ENCODE results near the gene PIK3R6.
"Not testable (repeated sequence)": the region's sequence is repeated elsewhere in the genome, so short reads cannot be mapped to it uniquely, and the experiment has no call there.

The PIK3R6 gene

GRCh38 chr17:8872705-8873435 lies 5.4 kb upstream of the PIK3R6 start:
- DNase-seq, result no peak

DNA sequence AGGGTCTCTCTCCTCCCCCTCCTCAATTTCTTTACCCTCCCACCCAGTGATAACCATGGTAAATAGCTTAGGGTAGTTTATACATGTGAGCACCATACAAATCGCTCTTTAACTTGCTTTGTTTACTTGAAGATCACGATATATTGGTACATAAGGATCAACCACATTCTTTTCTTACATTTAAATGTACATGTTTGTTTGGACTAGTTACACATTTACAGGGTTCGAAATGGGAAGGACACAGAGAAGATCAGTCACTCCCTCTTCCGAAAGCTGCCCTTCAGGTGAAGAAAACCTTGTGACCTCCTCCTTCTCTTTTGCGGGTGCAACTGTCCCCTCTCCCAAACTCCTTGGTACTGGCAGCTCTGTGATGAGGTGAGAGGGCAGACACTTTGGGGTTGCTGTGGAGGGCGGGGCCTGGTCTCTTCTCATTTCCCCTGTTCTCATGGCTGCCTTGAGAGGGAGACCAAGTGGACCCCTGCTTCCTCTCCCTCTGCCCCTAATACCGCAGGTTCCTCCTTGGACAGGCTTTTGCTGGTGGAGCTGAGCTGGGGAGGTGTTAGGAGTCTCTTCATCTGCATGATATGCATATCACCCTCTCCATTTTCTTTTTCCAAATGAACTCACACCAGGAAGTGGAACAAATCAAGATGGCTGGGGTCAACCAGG lies 4.7 kb upstream of the PIK3R6 start:
- DNase-seq, result no peak

- DNase-seq, result no peak
Observed at GRCh38 chr17:8871081-8871581, 3.7 kb upstream of the PIK3R6 start.

DNA sequence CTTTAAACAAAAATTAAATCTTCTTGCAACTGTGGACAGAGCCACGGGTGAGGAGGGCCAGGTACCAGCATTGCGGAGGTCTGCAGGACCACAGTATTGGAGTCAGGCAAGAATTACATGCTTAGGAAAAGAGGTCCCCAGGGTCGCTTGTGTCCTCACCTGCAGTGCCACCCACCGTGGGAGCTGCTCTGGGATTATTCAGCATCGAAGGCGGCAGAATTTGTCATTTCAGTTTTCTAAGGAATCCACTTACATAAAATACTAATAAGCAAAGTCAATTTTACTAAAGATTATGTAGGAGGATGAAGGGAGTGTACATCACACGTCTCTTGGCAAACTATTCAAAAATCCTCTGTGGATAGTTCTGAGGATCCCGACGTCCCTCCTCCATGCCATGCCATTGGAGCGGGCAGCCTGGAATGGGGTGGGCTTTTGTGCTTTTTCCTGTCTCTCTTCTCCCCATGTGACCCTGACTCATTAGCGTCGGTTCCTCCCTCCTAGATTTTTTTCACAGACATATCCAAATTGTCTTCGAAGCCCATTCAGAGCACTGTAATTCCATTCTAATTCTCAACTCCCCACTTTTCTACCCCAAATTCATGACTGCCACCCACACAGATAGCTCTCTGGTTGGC lies 3.0 kb upstream of the PIK3R6 start:
- no peak for DNase-seq

DNA sequence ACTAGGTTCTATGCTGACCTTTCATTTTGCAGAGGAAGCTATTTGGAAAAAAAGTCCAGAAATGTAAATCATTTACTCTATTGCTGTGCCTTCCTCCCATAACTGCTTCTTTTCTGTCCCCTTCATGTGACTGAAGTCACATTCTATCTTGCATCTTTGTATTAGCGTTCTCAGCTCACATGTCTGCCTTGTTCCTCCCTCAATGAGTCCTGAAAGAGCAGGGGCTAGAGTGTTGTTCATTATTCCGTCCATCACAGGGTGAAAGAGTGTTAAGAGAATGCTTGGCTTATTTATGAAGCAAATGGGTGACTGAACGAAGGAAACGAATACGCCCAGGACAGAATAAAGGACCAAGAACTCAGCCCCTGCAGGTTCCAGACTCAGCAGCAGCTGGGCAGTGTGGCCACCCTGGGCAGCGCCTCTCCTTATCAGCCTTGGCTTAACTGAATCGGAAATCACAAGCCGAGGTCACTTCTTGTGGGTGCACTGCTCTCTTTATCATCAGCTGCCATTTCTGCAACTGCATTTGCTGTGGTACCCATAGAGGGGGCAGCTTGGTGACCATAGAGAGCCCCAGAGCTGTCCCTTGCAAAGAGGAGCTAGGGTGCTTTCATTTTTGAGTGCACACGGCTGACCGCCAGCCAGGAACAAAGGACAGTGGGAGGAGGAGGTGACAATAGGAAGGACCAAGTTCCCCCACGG lies 1.8 kb upstream of the PIK3R6 start:
- DNase-seq, result no peak

GRCh38 chr17:8868529-8868951 lies 1.1 kb upstream of the PIK3R6 start:
- DNase-seq, result no peak

DNA sequence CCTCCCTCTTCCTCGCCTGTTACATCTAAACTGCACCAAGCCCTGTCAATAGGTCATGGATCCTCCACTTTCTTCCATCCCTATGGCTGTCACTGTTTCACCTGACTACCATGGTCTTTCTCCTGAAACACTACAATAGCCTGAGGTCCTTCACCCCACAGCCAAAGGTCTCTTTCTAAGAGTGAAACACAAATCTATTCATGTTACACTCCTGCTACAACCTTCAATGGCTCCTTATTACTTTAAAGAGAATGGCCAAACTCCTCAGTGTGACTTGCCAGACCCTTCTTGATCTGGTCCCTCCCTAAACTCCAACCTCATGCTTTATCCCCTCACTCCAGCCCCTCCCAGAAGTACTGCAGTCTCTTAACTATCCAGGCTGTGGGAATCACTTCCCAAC lies 618 bp upstream of the PIK3R6 start:
- no peak for DNase-seq

DNA sequence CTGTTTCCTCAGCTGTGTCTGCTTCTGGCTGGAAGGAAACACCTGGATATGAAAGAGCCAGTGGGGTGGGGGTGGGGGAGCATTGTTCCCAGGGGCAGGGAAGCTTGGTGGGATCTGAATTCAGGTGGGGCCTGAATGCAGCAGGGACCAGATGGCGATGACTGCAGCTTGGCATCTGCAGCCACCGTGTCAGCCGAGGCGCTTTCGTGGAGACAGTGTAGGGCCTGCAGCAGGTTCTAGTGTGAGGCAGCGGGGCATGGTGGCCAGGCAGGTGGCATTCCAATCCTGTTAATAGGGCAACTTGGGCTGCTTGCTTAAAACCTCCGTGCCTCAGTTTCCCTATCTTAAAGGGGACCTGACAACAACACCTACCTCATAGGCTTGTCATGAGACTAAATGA lies 1.7 kb downstream of the PIK3R6 start:
- DNase-seq, result no peak

DNA sequence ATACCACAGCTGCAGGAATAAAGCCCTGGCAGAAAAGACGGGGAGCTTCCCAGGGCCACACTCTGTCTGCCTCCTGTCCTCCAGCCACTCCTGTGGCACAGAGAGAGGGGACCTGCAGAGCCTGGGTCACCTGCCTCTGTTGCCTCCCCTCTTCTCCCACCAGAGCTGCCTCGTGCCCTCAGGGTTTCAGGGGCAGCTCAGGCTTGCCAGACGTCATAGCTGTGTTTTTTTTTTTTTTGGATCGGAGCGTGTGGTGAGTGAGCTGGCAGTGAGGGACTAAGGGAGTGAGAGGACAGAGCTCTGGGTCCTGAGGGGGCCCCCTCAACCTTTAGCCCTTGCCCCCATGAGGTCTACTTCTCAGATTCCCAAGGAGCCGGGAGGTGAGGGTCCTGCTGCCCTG lies 2.1 kb downstream of the PIK3R6 start:
- no peak for DNase-seq

DNA sequence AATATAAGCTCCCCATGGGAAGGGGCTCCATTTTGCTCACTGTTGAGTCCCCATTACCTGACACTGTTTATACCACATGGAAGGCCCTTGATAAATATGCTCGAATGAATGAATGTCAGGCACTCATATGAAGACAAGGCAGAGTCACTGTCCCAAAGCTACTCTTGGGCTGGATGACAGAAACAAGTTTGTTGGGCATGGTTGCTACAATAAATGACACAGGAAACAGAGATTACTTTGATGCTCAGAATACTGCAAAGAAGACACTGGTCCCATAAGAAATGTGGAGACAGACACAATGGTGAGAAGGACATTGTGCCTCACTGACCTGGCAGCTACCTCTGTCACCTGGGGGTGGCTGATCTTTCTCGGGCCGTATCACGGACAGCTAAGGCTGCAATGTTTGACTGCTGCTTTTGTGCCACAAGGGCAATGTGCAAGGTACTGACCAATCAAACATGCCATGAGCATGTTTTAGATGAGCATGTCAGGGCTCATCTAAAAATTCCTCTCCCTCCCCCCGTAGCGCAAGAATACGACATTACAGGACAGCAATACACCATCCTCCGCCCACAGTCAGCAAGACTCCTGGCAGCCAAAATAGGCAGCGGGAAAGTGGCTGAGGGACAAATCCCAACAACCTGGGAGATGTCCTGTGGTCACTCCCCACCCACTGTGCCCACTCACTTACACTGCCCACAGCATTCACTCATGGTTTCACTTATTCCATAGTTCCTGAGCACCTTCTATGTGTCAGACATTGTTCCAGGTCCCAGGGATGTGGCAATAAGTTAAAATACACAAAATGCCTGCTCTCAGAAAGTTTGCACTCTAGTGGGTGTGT lies 5.0 kb downstream of the PIK3R6 start:
- DNase-seq, result no peak

DNA sequence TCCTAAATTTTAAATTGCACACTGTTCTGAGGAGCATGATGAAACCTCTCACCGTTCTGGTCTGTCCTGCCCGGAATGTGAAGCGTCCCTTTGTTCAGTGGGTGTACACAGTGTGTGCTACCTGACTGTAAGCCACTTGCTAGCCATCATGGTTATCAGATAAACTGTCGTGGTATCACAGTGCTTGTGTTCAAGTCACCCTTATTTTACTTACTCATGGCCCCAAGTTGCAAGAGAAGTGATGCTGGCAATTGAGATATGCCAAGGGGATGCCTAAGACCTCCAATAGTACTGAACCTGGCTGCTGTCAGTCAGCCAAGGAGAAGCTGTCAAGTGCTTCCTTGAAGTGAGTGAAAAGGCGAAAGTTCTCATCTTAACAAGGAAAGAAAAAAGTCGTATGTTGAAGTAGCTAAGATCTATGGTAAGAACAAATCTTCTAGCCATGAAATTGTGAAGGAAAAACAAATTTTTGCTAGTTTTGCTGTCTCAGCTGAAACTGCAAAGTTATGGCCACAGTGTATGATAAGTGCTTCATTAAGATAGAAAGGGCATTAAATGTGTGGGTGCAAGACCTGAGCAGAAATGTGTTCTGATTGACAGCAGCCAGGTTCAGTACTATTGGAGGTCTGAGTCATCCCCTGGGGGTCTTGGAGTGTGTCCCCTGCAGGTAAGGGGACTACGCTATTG lies 5.8 kb downstream of the PIK3R6 start:
- no peak for DNase-seq

- no peak for DNase-seq
Observed at GRCh38 chr17:8859804-8860430, 7.6 kb downstream of the PIK3R6 start.

DNA sequence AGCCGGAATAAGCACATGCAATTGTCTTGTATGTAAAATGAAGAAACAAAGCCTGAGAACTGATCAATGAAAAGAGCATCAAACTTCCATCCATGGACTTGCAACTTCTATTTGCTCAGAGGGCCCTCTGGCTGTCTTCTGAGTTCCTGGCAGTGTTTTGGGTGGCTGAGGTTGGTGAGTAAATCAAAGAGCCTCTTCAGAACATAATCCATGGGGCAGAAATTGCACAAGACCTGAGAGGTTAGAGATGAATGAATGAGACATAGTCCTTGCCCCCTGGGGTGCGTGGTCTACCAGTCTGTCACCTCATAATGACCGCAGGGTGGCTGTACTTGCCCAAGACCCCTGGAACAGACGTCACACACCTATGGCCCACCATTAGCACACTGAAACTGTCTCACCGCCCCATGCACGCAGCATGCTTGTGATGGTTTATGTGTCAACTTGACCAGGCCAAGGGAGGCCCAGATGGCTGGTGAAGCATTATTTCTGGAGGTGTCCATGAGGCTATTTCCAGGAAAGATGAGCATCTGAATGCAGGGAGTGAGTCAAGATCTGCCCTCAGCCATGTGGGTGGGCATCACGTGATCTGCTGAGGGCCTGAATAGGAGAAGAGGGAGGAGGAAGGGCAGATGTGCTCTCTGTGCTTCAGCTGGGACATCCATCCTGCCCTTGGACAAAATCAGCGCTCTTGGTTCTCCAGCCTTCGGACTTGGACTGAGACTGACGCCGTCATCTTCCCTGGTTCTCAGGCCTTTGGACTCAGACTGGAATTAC lies 8.3 kb downstream of the PIK3R6 start:
- DNase-seq, result peak; percentile 65 to 71

DNA sequence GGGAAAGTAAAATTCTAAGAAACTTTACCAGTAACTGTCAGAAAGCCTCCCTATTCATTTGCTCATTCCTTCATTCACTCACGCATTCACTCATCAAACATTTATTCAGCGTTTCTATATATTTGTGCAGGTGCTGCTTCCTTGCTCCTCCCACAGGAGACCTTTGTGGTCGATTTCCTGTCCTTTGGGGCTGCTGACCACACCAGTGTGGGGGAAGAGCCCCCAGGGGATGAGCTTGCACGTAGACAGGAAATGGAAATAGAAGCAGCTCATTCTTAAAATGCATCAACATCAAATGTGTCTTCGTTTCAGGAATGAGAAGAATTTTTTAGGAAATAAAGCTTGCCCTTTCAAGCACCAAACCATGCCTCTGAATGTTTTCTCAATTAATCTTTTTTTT lies 9.6 kb downstream of the PIK3R6 start:
- peak; percentile 64 to 72 for DNase-seq

GRCh38 chr17:8856869-8857575 lies 10.5 kb downstream of the PIK3R6 start:
- no peak for DNase-seq

DNA sequence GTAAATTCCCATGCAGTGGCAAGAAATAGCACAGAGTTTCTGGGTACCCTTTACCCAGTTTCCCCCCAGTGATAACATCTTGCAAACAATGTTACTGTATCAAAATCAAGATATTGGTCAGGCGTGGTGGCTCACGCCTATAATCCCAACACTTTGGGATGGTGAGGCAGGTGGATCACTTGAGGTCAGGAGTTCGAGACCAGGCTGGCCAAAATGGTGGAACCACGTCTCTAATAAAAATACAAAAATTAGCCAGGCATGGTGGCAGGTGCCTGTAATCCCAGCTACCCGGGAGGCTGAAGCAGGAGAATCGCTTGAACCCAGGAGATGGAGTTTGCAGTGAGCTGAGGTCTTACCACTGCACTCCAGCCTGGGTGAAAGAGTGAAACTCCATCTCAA lies 11.3 kb downstream of the PIK3R6 start:
- DNase-seq, result not testable (repeated sequence)

DNA sequence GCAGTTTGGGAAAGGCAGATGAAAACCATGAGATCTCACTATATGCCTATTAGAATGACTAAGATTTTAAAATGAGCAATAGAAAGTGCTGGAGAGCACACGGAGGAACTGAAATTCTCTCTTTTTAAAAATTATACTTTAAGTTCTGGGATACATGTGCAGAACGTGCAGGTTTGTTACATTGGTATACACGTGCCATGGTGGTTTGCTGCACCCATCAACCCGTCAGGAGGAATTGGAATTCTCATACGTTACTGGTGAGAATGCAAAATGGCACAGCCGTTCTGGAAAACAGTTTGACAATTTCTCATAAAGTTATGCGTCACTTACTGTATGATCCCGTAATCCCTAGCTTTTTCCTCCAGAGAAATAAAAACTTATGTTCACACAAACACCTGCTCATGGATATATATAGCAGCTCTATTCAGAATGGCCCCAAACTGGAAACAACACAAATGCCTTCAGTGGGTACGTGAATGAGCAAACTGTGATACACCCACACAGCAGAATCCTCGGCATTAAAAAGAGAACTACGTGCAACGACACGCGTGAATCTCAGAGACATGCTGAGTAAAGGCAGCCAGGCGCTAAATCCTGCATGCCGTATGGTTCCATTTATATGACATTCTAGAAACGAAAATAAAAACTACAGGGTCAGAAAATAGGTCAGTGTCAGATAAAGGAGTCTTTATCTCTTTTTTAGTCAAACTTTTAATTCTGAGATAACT lies 11.8 kb downstream of the PIK3R6 start:
- DNase-seq, result no peak

DNA sequence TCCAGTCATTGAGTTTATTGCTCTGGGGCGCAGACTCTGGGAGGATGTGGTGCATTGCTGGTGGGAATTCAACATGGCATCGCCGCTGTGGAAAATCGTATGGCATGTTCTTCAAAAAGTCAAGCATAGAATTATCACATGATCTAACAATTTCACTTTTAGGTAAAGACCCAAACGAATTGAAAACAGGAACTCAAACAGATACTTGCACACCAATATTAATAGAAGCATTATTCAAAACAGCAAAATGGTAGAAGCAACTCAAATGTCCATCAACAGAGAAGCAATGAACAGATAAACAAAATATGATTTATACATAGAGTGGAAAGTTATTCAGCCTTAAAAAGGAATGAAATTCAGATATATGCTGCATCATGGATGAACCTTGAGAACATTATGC lies 15.9 kb downstream of the PIK3R6 start:
- no peak for DNase-seq

All from activated T-cell treated with anti-CD3 and anti-CD28 coated beads, Interleukin-2, amount 50 U/mL, for 48 hours (primary cell).